Measurements from ENCODE around the gene ATM.
"Not testable (repeated sequence)": the region's sequence is repeated elsewhere in the genome, so short reads cannot be mapped to it uniquely, and the experiment has no call there.

Gene ATM

DNA sequence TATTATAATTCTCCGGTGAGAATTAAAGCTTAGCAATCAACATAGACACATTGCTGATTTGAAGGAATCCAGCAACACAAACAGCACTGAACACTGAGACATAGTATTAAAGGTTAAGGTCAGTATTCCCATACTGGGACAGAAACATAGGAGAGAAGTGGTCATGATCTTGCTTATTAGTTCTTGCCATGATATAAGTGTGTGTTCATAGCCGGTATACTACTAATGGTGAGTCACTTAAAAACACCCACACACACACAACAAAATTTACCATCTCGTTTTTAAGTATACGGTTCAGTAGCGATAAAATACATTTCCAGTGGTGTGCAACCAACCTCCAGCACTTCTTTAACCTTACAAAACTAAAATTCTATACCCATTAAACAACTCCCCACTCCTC, 148.1 kb downstream of the ATM start:
- peaks cover 0 to 4% of the 10 kb centered on the region in 2 experiments; a peak in 1 of 3 replicates for H3K36me3 ChIP-seq (ENCODE audit: control insufficient read depth in 2 of 2, insufficient read depth in 1 of 2, low read length in 2 of 2)
- no peaks in the 10 kb centered on the region for H3K9me3 ChIP-seq (ENCODE audit: control insufficient read depth, insufficient read depth, low read depth, low read length)
- H3K4me3 ChIP-seq (ENCODE audit: low read depth, low read length): no peak overlapping the region
- CTCF ChIA-PET: no interaction called here
- no peak overlapping the region for H3K27ac ChIP-seq (ENCODE audit: extremely low read depth, low read depth, low read length)
- POLR2A ChIA-PET: no interaction called here
- TF ChIP-seq ZNF660 (tag by site-specific recombination; IDR thresholded peaks at IDR 0.05): no peak
- TF ChIP-seq, protein P1, sequence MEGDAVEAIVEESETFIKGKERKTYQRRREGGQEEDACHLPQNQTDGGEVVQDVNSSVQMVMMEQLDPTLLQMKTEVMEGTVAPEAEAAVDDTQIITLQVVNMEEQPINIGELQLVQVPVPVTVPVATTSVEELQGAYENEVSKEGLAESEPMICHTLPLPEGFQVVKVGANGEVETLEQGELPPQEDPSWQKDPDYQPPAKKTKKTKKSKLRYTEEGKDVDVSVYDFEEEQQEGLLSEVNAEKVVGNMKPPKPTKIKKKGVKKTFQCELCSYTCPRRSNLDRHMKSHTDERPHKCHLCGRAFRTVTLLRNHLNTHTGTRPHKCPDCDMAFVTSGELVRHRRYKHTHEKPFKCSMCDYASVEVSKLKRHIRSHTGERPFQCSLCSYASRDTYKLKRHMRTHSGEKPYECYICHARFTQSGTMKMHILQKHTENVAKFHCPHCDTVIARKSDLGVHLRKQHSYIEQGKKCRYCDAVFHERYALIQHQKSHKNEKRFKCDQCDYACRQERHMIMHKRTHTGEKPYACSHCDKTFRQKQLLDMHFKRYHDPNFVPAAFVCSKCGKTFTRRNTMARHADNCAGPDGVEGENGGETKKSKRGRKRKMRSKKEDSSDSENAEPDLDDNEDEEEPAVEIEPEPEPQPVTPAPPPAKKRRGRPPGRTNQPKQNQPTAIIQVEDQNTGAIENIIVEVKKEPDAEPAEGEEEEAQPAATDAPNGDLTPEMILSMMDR (tag by site-specific recombination; IDR thresholded peaks at IDR 0.05): no peak
- TF ChIP-seq, protein P2, sequence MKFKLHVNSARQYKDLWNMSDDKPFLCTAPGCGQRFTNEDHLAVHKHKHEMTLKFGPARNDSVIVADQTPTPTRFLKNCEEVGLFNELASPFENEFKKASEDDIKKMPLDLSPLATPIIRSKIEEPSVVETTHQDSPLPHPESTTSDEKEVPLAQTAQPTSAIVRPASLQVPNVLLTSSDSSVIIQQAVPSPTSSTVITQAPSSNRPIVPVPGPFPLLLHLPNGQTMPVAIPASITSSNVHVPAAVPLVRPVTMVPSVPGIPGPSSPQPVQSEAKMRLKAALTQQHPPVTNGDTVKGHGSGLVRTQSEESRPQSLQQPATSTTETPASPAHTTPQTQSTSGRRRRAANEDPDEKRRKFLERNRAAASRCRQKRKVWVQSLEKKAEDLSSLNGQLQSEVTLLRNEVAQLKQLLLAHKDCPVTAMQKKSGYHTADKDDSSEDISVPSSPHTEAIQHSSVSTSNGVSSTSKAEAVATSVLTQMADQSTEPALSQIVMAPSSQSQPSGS (tag by site-specific recombination; IDR thresholded peaks at IDR 0.05; ENCODE audit: low read depth): no peak
- no peak for TF ChIP-seq MYNN (tag by site-specific recombination; IDR thresholded peaks at IDR 0.05; ENCODE audit: borderline replicate concordance)
- TF ChIP-seq ZNF433 (tag by site-specific recombination; IDR thresholded peaks at IDR 0.05; ENCODE audit: low read depth): no peak
- no peak for TF ChIP-seq GFI1B (tag by site-specific recombination; IDR thresholded peaks at IDR 0.05)
- TF ChIP-seq ZNF184 (tag by site-specific recombination; IDR thresholded peaks at IDR 0.05): no peak
- TF ChIP-seq ZNF658 (tag by site-specific recombination; IDR thresholded peaks at IDR 0.05): no peak
- no peak for TF ChIP-seq ZNF221 (tag by site-specific recombination; IDR thresholded peaks at IDR 0.05; ENCODE audit: borderline replicate concordance)
- TF ChIP-seq, protein P3, sequence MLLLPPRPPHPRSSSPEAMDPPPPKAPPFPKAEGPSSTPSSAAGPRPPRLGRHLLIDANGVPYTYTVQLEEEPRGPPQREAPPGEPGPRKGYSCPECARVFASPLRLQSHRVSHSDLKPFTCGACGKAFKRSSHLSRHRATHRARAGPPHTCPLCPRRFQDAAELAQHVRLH (tag by site-specific recombination; IDR thresholded peaks at IDR 0.05): no peak
- TF ChIP-seq ZFP3 (tag by site-specific recombination; IDR thresholded peaks at IDR 0.05; ENCODE audit: low read depth): no peak
- TF ChIP-seq YY1 (tag by site-specific recombination; IDR thresholded peaks at IDR 0.05): no peak
- TF ChIP-seq, protein P4, sequence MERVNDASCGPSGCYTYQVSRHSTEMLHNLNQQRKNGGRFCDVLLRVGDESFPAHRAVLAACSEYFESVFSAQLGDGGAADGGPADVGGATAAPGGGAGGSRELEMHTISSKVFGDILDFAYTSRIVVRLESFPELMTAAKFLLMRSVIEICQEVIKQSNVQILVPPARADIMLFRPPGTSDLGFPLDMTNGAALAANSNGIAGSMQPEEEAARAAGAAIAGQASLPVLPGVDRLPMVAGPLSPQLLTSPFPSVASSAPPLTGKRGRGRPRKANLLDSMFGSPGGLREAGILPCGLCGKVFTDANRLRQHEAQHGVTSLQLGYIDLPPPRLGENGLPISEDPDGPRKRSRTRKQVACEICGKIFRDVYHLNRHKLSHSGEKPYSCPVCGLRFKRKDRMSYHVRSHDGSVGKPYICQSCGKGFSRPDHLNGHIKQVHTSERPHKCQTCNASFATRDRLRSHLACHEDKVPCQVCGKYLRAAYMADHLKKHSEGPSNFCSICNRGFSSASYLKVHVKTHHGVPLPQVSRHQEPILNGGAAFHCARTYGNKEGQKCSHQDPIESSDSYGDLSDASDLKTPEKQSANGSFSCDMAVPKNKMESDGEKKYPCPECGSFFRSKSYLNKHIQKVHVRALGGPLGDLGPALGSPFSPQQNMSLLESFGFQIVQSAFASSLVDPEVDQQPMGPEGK (tag by site-specific recombination; IDR thresholded peaks at IDR 0.05): no peak
- no peak for TF ChIP-seq TCF7L2 (IDR thresholded peaks at IDR 0.05; ENCODE audit: borderline replicate concordance, low read depth, low read length)
- TF ChIP-seq OVOL3 (tag by site-specific recombination; IDR thresholded peaks at IDR 0.05): no peak
- no peak for TF ChIP-seq ZNF623 (tag by site-specific recombination; IDR thresholded peaks at IDR 0.05)
- H3K4me1 ChIP-seq (ENCODE audit: control insufficient read depth, insufficient read depth, low read length): no peaks in the 10 kb centered on the region

DNA sequence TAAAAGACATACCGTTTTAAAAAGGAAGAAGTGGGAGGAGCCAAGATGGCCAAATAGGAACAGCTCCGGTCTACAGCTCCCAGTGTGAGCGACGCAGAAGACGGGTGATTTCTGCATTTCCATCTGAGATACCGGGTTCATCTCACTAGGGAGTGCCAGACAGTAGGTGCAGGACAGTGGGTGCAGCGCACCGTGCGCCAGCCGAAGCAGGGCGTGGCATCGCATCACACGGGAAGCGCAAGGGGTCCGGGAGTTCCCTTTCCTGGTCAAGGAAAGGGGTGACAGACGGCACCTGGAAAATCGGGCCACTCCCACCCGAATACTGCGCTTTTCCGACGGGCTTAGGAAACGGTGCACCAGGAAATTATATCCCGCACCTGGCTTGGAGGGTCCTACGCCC, 150.6 kb downstream of the ATM start:
- CTCF ChIA-PET: interaction anchor here (0.8 kb wide), 1 partner anchor 132 kb away, joined by 4 read pairs; no protein-coding TSS in a partner anchor
- H3K36me3 ChIP-seq (ENCODE audit: control insufficient read depth in 2 of 2, insufficient read depth in 1 of 2, low read length in 2 of 2); H3K4me3 ChIP-seq (ENCODE audit: low read depth, low read length); H3K4me1 ChIP-seq (ENCODE audit: control insufficient read depth, insufficient read depth, low read length); H3K27ac ChIP-seq (ENCODE audit: extremely low read depth, low read depth, low read length); H3K9me3 ChIP-seq (ENCODE audit: control insufficient read depth, insufficient read depth, low read depth, low read length); POLR2A ChIA-PET: not testable (repeated sequence)

DNA sequence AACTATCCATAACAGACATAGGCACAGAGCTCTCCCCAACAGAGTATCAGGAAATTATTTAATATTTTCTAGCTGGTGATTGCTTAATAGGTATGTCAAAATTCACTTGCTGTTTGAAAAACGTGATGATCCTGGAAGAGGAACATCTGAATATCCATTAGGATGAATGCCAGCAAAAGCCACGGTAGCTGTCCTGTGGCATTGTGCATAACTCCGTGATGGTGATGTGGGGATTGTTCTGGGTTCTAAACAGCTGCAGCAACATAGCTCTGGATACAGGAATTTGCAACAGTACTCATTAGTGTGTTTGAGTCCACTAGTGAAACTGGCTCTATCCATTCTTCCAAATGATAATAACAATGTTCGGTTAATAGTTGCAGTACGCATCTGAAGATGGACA, 165.7 kb downstream of the ATM start:
- no peaks in the 10 kb centered on the region for H3K9me3 ChIP-seq (ENCODE audit: control insufficient read depth, insufficient read depth, low read depth, low read length)
- no peaks in the 10 kb centered on the region for H3K36me3 ChIP-seq (ENCODE audit: control insufficient read depth in 2 of 2, insufficient read depth in 1 of 2, low read length in 2 of 2)
- no peak overlapping the region for H3K4me3 ChIP-seq (ENCODE audit: low read depth, low read length)
- no peak overlapping the region for H3K27ac ChIP-seq (ENCODE audit: extremely low read depth, low read depth, low read length)
- H3K4me1 ChIP-seq (ENCODE audit: control insufficient read depth, insufficient read depth, low read length): no peaks in the 10 kb centered on the region
- ChIA-PET CTCF (no interaction called here), POLR2A (no interaction called here)
- no peak for TF ChIP-seq ZNF146 (tag by site-specific recombination; IDR thresholded peaks at IDR 0.05)
- TF ChIP-seq, protein P5, sequence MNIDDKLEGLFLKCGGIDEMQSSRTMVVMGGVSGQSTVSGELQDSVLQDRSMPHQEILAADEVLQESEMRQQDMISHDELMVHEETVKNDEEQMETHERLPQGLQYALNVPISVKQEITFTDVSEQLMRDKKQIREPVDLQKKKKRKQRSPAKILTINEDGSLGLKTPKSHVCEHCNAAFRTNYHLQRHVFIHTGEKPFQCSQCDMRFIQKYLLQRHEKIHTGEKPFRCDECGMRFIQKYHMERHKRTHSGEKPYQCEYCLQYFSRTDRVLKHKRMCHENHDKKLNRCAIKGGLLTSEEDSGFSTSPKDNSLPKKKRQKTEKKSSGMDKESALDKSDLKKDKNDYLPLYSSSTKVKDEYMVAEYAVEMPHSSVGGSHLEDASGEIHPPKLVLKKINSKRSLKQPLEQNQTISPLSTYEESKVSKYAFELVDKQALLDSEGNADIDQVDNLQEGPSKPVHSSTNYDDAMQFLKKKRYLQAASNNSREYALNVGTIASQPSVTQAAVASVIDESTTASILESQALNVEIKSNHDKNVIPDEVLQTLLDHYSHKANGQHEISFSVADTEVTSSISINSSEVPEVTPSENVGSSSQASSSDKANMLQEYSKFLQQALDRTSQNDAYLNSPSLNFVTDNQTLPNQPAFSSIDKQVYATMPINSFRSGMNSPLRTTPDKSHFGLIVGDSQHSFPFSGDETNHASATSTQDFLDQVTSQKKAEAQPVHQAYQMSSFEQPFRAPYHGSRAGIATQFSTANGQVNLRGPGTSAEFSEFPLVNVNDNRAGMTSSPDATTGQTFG (tag by site-specific recombination; IDR thresholded peaks at IDR 0.05; ENCODE audit: borderline replicate concordance): no peak
- no peak for TF ChIP-seq ZNF341 (tag by site-specific recombination; IDR thresholded peaks at IDR 0.05; ENCODE audit: low read depth)
- TF ChIP-seq PRDM1 (tag by site-specific recombination; IDR thresholded peaks at IDR 0.05): no peak
- TF ChIP-seq, protein P6, sequence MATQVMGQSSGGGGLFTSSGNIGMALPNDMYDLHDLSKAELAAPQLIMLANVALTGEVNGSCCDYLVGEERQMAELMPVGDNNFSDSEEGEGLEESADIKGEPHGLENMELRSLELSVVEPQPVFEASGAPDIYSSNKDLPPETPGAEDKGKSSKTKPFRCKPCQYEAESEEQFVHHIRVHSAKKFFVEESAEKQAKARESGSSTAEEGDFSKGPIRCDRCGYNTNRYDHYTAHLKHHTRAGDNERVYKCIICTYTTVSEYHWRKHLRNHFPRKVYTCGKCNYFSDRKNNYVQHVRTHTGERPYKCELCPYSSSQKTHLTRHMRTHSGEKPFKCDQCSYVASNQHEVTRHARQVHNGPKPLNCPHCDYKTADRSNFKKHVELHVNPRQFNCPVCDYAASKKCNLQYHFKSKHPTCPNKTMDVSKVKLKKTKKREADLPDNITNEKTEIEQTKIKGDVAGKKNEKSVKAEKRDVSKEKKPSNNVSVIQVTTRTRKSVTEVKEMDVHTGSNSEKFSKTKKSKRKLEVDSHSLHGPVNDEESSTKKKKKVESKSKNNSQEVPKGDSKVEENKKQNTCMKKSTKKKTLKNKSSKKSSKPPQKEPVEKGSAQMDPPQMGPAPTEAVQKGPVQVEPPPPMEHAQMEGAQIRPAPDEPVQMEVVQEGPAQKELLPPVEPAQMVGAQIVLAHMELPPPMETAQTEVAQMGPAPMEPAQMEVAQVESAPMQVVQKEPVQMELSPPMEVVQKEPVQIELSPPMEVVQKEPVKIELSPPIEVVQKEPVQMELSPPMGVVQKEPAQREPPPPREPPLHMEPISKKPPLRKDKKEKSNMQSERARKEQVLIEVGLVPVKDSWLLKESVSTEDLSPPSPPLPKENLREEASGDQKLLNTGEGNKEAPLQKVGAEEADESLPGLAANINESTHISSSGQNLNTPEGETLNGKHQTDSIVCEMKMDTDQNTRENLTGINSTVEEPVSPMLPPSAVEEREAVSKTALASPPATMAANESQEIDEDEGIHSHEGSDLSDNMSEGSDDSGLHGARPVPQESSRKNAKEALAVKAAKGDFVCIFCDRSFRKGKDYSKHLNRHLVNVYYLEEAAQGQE (tag by site-specific recombination; IDR thresholded peaks at IDR 0.05): no peak
